Measurements from ENCODE around the gene ZBTB20. TPM values are rescaled to one million over a fixed set of nuclear protein-coding genes. Genes with fewer than 3 reads are reported as not detected.

Gene ZBTB20
- polyA plus RNA-seq, 3 donors: 1.3 to 3.2 (median 2.0) TPM

- H3K27me3 Mint-ChIP-seq (ENCODE audit: low read depth in 3 of 3): no peaks in the 10 kb centered on the region
- no peaks in the 10 kb centered on the region for H3K36me3 Mint-ChIP-seq
- H3K36me3 ChIP-seq (replicated peaks in 1 of 2; ENCODE audit: control insufficient read depth in 1 of 2, insufficient read depth in 2 of 2, low read length in 2 of 2): no peaks in the 10 kb centered on the region
- H3K9me3 Mint-ChIP-seq: no peaks in the 10 kb centered on the region
- no CpG with 5 or more reads among the region's 1 CpG for WGBS (ENCODE audit: insufficient coverage)
- H3K4me1 Mint-ChIP-seq: no peaks in the 10 kb centered on the region
- H3K27ac Mint-ChIP-seq: no peak overlapping the region
- H3K27me3 ChIP-seq (ENCODE audit: control insufficient read depth in 2 of 2, insufficient read depth in 2 of 2, low read length in 2 of 2): no peaks in the 10 kb centered on the region
- no peak overlapping the region for H3K4me2 ChIP-seq (replicated peaks; ENCODE audit: extremely low read depth, low read length, poor library complexity, severe bottlenecking)
- H2AFZ ChIP-seq (ENCODE audit: insufficient read depth, low read depth, low read length, poor library complexity, severe bottlenecking): no peak overlapping the region
- H4K20me1 ChIP-seq (ENCODE audit: insufficient read depth, low read length): no peaks in the 10 kb centered on the region
- H3K4me1 ChIP-seq (ENCODE audit: control insufficient read depth in 1 of 2, insufficient read depth in 2 of 2, low read length in 2 of 2): no peaks in the 10 kb centered on the region
- H3K4me3 Mint-ChIP-seq: no peak overlapping the region
- H3K79me2 ChIP-seq (ENCODE audit: insufficient read depth, low read length): no peaks in the 10 kb centered on the region
- no peak overlapping the region for H3K27ac ChIP-seq (ENCODE audit: low read depth in 1 of 2, low read length in 2 of 2)
- H3K9me3 ChIP-seq (replicated peaks in 1 of 2; ENCODE audit: control insufficient read depth in 1 of 2, insufficient read depth in 1 of 2, low read length in 2 of 2): no peaks in the 10 kb centered on the region
- peak in 2 of 3 donors; percentile 3 to 12 for DNase-seq
- no peak overlapping the region for H3K9ac ChIP-seq (ENCODE audit: insufficient read depth, low read length, poor library complexity, severe bottlenecking)
- no peak overlapping the region for H3K4me3 ChIP-seq (replicated peaks in 1 of 3; ENCODE audit: low read depth in 2 of 3, low read length in 3 of 3)
- TF ChIP-seq CTCF (IDR thresholded peaks at IDR 0.05): peak; percentile 27
- intact Hi-C loops (cut with micrococcal nuclease): no loop called here
Measured at GRCh38 chr3:114827495-114827894, 319.6 kb downstream of the ZBTB20 start.

GRCh38 chr3:114824014-114824413, 323.1 kb downstream of the ZBTB20 start:
- H3K4me2 ChIP-seq (replicated peaks; ENCODE audit: extremely low read depth, low read length, poor library complexity, severe bottlenecking): no peak overlapping the region
- intact Hi-C loops (cut with micrococcal nuclease): no loop called here
- H3K27me3 Mint-ChIP-seq (ENCODE audit: low read depth in 3 of 3): no peaks in the 10 kb centered on the region
- H2AFZ ChIP-seq (ENCODE audit: insufficient read depth, low read depth, low read length, poor library complexity, severe bottlenecking): no peak overlapping the region
- H3K9ac ChIP-seq (ENCODE audit: insufficient read depth, low read length, poor library complexity, severe bottlenecking): no peak overlapping the region
- H3K36me3 ChIP-seq (replicated peaks in 1 of 2; ENCODE audit: control insufficient read depth in 1 of 2, insufficient read depth in 2 of 2, low read length in 2 of 2): no peaks in the 10 kb centered on the region
- no peak overlapping the region for H3K4me3 ChIP-seq (replicated peaks in 1 of 3; ENCODE audit: low read depth in 2 of 3, low read length in 3 of 3)
- H3K4me1 Mint-ChIP-seq: no peaks in the 10 kb centered on the region
- H3K79me2 ChIP-seq (ENCODE audit: insufficient read depth, low read length): no peaks in the 10 kb centered on the region
- no peaks in the 10 kb centered on the region for H3K9me3 ChIP-seq (replicated peaks in 1 of 2; ENCODE audit: control insufficient read depth in 1 of 2, insufficient read depth in 1 of 2, low read length in 2 of 2)
- no peaks in the 10 kb centered on the region for H4K20me1 ChIP-seq (ENCODE audit: insufficient read depth, low read length)
- no peaks in the 10 kb centered on the region for H3K9me3 Mint-ChIP-seq
- TF ChIP-seq CTCF (IDR thresholded peaks at IDR 0.05): no peak
- H3K36me3 Mint-ChIP-seq: no peaks in the 10 kb centered on the region
- no CpG with 5 or more reads among the region's 1 CpG for WGBS (ENCODE audit: insufficient coverage)
- H3K27ac ChIP-seq (ENCODE audit: low read depth in 1 of 2, low read length in 2 of 2): no peak overlapping the region
- H3K27me3 ChIP-seq (ENCODE audit: control insufficient read depth in 2 of 2, insufficient read depth in 2 of 2, low read length in 2 of 2): no peaks in the 10 kb centered on the region
- no peak overlapping the region for H3K4me3 Mint-ChIP-seq
- DNase-seq: no peak
- H3K27ac Mint-ChIP-seq: no peak overlapping the region
- H3K4me1 ChIP-seq (ENCODE audit: control insufficient read depth in 1 of 2, insufficient read depth in 2 of 2, low read length in 2 of 2): no peaks in the 10 kb centered on the region

Data from CD14-positive monocyte (primary cell).